ENCODE measurements around the gene KCNMB3.

KCNMB3 gene, protein sequence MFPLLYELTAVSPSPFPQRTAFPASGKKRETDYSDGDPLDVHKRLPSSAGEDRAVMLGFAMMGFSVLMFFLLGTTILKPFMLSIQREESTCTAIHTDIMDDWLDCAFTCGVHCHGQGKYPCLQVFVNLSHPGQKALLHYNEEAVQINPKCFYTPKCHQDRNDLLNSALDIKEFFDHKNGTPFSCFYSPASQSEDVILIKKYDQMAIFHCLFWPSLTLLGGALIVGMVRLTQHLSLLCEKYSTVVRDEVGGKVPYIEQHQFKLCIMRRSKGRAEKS

DNA sequence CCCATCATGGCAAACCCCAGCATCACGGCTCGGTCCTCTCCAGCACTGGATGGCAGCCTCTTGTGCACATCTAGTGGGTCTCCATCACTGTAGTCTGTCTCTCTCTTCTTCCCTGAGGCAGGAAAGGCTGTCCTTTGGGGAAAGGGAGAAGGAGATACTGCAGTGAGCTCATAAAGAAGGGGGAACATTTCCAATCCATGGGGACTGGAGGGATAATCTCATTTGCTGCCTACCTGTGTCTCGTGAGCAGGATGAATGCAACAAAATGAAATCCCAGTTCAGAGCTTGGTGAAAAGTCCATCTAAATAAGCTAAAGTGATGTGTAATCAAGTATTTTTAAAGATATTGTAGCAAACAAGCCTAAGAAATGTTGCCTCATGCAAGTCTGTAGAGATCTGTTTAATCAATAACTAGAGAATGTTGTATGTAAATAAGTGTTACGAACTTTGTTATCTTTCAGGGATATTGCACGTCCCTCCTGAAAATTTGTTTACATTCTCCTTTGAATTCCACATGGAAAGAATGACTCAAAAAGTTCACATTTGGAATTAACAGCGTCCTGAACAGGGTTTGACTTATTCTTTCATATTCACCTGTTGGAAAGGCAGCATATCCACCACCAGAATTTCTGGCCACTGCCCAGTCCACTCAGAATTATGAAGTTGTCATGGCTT, at the start of gene KCNMB3:
TSS of gene KCNMB3 (minus strand) at position 312 of the 674 bp plus-strand sequence. CDS start at position 188, 124 bp downstream.
- H3K4me3 ChIP-seq (ENCODE audit: low read length) = no peak within 1 kb of the TSS
- DNase-seq (ENCODE audit: low read depth) = no peak
- TF ChIP-seq, protein P1, sequence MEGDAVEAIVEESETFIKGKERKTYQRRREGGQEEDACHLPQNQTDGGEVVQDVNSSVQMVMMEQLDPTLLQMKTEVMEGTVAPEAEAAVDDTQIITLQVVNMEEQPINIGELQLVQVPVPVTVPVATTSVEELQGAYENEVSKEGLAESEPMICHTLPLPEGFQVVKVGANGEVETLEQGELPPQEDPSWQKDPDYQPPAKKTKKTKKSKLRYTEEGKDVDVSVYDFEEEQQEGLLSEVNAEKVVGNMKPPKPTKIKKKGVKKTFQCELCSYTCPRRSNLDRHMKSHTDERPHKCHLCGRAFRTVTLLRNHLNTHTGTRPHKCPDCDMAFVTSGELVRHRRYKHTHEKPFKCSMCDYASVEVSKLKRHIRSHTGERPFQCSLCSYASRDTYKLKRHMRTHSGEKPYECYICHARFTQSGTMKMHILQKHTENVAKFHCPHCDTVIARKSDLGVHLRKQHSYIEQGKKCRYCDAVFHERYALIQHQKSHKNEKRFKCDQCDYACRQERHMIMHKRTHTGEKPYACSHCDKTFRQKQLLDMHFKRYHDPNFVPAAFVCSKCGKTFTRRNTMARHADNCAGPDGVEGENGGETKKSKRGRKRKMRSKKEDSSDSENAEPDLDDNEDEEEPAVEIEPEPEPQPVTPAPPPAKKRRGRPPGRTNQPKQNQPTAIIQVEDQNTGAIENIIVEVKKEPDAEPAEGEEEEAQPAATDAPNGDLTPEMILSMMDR (conservative IDR thresholded peaks at IDR 0.05; ENCODE audit: low read depth, low read length) = no peak

DNA sequence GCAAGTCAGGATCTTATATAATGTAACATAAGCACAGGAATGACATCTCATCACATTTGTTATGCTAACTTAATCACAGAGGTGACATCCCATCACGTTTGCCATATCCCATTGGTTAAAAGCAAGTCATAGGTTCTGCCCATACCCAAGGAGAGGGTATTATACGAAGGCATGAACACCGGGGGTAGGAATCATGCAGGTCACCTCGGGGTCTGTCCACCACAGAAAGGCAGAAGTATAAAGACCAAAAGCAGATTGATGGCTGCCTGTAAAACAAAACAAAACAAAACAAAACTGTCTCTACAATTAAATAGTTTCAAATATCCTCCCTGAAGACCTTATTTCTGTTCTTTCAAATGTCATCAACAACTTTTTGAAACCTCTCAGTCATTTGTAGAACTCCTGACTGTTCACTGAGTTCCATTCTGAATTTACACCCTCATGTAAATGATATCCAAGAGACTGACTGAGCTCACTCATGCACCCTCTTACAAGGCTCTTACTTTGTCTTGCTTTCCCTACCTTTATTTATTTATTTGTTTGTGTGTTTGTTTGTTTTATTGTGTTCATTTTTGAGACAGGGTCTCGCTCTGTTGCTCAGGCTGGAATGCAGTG, 49.2 kb upstream of the KCNMB3 start:
- no peak overlapping the region for H3K4me3 ChIP-seq (ENCODE audit: low read length)
- no peak for DNase-seq (ENCODE audit: low read depth)
- TF ChIP-seq, protein P1 (conservative IDR thresholded peaks at IDR 0.05; ENCODE audit: low read depth, low read length) = no peak

- TF ChIP-seq, protein P1 (conservative IDR thresholded peaks at IDR 0.05; ENCODE audit: low read depth, low read length) = no peak
- H3K4me3 ChIP-seq (ENCODE audit: low read length) = no peak overlapping the region
- DNase-seq (ENCODE audit: low read depth) = no peak
These were observed 48.4 kb upstream of the KCNMB3 start for GRCh38 chr3:179299316-179299715.

DNA sequence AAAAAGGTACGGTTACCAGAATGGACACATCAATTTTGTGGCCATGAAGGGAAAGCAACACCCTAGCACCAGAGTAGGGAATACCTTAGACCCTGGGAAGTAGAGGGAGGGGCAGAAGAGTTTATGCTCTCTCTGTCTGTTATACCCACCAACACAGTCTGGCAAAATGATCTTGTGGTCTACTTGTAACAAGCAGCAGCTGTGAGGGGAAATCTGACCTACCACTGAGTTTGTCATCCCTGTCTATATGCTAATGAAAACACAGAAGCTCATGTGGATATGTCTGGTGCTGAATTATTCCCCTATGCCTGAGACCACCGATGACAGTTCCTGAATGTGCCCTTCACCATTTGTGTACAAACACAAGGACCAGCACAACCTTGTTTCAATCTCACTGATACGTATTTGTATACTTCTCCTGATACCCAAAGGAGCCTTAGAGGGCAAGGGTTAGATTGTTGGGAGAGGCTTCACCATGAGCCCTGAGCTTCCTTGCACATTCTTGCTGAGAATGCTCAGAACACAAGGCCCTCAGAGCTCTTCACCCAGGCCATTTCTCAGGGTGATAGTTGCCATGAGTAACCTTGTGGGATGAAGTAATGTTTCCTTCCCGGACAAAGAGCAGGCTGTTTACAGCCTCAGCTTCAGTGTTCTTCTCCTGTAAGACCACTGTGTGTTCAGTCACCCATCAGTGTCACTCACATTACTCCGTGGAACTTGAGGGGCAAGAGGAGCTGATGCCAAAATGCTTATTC, 47.2 kb upstream of the KCNMB3 start:
- TF ChIP-seq, protein P1 (conservative IDR thresholded peaks at IDR 0.05; ENCODE audit: low read depth, low read length) = no peak
- no peak for DNase-seq (ENCODE audit: low read depth)
- no peak overlapping the region for H3K4me3 ChIP-seq (ENCODE audit: low read length)

DNA sequence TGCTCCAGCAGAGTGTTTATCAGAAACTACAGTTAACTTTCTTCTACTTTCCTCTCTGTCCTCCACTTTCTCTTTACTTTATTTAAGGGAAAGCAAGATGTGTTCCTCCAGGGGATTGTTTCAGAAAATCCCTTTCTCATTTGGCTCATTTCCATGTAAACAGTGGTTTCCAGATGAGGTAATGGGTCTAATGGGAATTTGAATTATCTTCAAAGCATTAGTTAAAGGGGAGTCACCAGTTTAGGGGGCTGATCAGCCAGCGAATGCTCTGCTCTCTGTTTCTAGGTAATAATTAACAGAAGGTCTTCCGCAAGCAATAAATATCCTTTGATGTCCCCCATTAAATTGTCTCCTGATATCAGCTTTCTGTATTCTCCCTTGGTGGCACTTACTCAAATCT, 41.5 kb upstream of the KCNMB3 start:
- no peak overlapping the region for H3K4me3 ChIP-seq (ENCODE audit: low read length)
- TF ChIP-seq, protein P1 (conservative IDR thresholded peaks at IDR 0.05; ENCODE audit: low read depth, low read length) = no peak
- DNase-seq (ENCODE audit: low read depth) = no peak

DNA sequence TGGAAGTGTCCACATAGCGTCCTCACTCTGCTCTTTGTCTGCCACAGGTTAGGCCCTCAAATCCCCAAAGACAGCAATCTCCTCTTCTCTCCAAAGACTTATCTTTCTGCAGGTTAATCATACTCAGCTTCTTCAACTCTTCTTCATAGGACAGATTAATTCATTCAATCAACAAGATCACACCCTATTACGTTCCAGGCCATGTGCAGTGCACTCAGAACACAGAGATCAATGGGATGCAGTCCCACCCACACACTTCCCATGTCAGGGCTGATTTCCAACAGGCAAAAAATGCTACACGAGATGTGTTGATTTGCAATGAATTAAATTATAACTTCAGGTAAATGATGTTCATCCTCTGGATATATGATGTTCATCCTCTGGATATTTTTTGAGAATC, 38.4 kb upstream of the KCNMB3 start:
- TF ChIP-seq, protein P1 (conservative IDR thresholded peaks at IDR 0.05; ENCODE audit: low read depth, low read length) = no peak
- H3K4me3 ChIP-seq (ENCODE audit: low read length) = no peak overlapping the region
- DNase-seq (ENCODE audit: low read depth) = no peak
